Cardiac septum (tissue), 1 donor: Measurements from ENCODE around the gene SYT17. TPM values are rescaled to one million over a fixed set of nuclear protein-coding genes. Genes with fewer than 3 reads are reported as not detected.

ENCODE experiments used
- DNase-seq: peaks from one replicate; pipeline ENCODE4 v3.0.0-alpha.2; 2020; ENCODE audit warnings: low spot score
- intact Hi-C: fragments of 100-400 bp; cut with DNase I; formaldehyde crosslinking; loops from one replicate; pipeline ENCODE4 v1.14.0; 2022
- long read RNA-seq: library from polyadenylated mRNA; unstranded; transcript quantifications from one replicate; pipeline ENCODE4 v2.0.0, GENCODE V29; 2021
- total RNA-seq: library from RNA; stranded (reverse); fragmentation: NEBNext Ultra II Directional; extraction: Animal tissue kit (Norgen Biotek cat#: 25700); gene quantifications from one replicate; pipeline ENCODE4 v1.2.1, GENCODE V29; 2021
- donor health status: DM: no; HTN: no; CAD: no.

Gene SYT17
- 0.81 TPM for total RNA-seq
- long read RNA-seq, partial matches to known transcripts = 0 of 1 reads
- long read RNA-seq, other reads (novel, unspliced or antisense) = 1 of 1 reads

DNA sequence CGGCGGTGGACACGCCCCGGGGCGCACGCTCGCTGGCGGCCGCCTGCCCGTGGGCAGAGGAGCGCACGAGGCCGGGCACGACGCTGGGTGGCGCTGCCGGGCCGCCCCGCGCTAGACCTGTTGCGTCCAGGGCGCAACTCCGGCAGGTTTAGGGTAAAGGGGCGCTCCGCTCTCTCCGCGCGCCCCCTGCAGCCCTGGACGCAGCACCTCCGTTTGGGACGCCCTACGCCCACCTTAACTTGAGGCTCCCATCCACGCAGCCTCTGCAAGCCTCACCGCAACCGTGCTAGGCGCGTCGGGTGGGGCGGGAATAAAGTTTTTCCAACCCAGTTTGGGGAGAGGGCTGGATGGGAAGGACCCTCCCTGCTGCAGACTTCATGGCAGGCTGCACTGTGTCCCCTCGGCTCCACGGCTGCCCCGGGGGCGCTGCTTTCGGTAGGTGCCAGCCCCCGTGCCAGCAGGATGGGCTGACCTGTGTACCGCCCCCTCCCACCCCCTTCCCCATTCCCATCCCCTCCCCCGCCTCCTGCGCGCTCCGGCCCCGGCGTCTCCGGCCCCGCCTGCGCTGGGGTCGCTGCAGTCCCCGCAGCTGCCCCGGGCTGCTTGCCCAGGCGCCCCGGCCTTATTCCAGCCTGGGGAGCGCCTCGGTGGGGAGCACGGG, at the start of gene SYT17:
SYT17 (plus strand) TSS at position 531 of the 661 bp plus-strand sequence. CDS start 407 bp downstream, outside the sequence.
- DNase-seq = no peak
- intact Hi-C loops = loop anchor here (5.0 kb wide), 1 partner anchor 51 kb away; no protein-coding TSS in a partner anchor

GRCh38 chr16:19118938-19119431, 49.1 kb upstream of the SYT17 start:
- intact Hi-C loops = loop anchor here (5.0 kb wide), 1 partner anchor 48 kb away; the partner anchor contains the start of gene SYT17
- no peak for DNase-seq

DNA sequence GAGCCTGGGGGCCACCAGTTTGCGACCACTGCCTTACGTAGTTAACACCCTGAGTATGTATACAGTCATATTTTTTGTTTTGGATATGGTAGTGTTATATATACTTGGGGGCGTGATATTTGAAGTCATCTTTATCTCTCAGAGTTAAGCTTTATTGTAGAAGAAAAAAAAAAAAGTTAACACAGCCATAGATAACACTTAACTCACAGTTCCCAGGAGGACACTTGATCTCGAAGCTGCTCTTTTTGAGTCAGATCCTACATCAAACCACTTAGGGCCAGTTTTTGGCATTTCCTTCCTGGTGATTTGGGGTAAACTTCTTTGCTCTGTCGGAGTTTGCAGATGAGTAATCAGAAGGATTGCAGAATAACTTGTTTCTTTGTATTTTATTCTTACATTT, 48.5 kb upstream of the SYT17 start:
- intact Hi-C loops = loop anchor here (5.0 kb wide), 1 partner anchor 48 kb away; the partner anchor contains the start of gene SYT17
- DNase-seq = no peak

- intact Hi-C loops = no loop called here
- no peak for DNase-seq
Measured at GRCh38 chr16:19123535-19124178, 44.4 kb upstream of the SYT17 start.

GRCh38 chr16:19126300-19126699, 41.7 kb upstream of the SYT17 start:
- DNase-seq = no peak
- intact Hi-C loops = no loop called here

DNA sequence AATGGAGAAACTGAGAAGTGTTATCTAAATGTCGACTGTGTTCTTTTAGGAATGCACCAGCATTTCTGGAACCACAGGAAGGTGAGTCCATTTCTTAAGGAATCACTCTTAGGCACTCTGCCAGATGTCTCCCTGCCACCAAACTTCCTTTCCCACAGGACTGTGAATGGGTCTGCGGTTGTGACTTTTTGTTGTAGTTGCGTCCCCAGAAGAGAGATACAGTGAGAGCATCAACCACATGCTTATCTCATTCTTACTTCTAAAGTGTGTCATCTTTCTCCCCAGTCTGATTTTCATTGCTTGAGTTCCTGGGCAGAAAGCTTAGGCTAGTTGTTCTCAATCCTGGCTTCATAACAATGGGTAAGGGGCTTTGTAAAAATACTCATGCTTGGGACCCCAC, 40.8 kb upstream of the SYT17 start:
- no peak for DNase-seq
- intact Hi-C loops = no loop called here

DNA sequence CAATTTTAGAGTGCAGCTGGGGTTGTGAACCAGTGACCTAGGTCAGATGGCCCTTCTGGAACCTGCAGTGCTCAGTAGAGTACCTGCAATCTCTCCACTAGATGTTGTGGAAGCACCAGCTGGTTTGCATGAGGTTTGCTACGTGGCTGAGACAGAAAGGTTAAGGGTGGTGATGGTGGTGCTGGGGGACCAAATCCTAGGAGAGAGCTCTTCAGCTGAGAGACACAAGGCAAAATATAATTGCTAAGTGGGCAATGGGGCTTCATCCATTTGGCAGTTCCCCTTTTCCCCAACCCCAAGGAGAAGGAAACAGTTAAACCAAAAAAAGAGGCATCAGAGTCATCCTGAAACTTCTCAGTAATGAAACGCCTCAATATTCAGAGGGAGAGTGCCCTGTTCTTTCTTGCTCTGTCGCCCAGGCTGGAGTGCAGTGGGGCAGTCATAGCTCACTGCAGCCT, 40.3 kb upstream of the SYT17 start:
- intact Hi-C loops = no loop called here
- no peak for DNase-seq

DNA sequence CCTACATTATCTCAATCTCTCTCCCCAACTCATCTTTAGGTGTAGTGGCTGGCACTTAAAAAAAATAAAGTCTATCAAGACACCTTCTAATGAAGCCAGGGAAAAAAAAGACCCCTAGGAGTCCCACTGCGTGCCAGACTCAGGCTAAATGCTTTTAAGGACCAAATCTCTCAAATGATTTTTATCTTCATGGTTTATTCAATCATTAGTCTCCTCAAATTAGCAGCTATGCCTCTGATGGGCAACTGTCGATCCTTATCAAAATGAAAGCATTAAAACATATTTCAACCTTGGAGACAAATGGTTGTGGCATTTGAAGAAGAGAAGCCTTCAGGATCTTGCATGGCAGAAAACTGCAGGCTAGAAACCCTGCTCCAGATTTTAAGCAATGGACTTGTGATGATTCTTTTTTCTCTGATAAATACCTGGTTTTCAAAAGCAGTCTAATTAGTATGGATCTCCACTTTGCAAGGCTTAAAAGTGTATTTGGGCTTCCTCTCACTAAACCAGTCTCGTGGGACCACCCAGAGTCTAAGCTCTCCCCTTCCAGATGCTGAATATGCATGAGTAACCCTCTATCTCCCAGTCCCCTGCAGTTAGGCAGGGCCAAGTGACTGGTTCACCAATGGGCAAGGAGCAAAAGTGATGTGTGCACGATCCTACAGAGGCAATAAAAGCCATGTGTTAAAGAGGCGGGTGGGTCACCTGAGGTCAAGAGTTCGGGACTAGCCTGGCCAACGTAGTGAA, 39.4 kb upstream of the SYT17 start:
- intact Hi-C loops = no loop called here
- no peak for DNase-seq

GRCh38 chr16:19130385-19130784, 37.7 kb upstream of the SYT17 start:
- intact Hi-C loops = loop anchor here (2.0 to 5.0 kb wide), 2 partner anchors 16 to 52 kb away; no protein-coding TSS in a partner anchor
- DNase-seq = peak; percentile 54

DNA sequence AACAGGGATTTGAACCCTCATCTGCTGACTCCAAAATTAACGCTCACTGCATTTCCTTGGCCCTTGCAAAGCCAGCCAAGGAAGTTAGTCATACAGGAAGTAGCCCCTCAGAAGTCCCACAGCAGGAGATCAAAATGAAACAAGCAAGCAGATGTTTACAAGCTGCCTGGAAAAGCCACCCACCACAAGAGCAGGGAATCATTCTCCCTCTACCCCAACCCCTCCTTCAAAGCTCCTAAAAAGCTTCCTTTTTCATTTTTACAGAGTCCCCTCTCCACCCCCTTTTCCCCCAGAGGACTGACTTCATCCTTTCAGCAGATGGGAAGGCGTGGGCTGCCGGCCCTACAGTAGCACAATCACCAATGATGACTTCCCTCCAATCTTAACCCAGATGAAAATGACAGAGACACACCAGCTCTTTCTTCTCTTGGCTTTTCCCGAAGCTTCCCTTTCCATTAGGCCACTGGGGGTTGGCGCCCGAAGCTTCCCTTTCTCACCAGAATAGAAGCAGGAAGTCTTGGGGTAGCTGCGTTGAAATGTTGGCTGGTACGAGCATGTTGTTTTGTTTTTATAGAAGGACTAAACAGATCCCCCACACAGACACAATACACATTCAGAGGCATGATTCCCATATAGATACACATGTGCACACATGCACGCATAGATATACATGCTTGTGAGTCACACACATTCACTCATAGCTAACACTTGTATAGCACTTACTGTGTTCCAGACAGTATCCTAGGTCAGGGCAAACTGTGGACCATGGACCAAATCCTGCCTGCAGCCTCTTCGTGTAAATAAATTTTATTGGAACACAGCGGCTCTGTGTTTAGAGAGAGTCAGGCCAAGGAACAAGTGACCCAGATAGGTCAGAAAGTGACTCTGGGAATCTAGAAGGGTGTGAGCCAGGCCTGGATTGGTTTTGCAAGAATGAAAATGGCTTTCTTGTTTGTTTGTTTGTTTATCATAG, 36.9 kb upstream of the SYT17 start:
- intact Hi-C loops = loop anchor here (2.0 to 5.0 kb wide), 2 partner anchors 16 to 51 kb away; no protein-coding TSS in a partner anchor
- DNase-seq = peak; percentile 73

DNA sequence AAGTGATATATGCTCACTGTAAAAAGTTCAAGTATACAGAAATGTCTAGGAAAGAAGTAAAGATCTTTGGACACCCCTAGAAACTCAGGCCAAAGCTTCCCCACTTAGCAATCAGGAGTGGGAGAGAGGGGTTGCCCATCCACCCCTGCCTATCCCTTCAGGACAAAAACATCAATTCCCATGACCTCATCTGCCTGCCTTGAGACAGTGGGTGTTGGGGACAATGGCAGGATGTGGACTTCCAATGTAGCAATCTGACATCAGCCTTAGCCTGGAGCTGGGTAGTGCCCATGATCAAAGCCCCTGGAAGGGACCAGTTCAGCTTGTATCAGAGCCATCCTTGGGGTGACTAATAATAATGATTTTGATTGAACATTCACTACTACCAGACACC, 36.2 kb upstream of the SYT17 start:
- peak; percentile 50 for DNase-seq
- intact Hi-C loops = loop anchor here (2.0 to 5.0 kb wide), 2 partner anchors 17 to 50 kb away; no protein-coding TSS in a partner anchor

DNA sequence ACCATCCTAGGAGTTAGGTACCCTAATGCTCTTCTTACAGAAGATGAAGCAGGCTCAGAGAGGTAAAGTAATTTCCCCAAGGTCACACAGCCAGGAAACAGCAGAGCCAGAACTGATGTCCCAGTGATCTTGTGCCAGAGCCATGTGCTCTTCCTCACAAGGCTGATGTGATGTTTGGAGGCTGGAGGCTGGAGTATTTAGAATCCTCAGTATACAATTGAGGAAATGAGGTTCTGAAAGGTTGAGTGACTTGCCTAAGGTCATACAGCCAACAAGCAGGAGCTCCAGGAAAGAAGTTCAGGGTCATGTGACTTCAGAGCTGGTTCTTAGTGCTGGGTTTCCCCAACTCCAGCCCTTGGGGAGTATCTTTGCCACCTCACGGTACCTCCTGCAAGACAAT, 35.8 kb upstream of the SYT17 start:
- no peak for DNase-seq
- intact Hi-C loops = loop anchor here (5.0 kb wide), 1 partner anchor 50 kb away; no protein-coding TSS in a partner anchor

- intact Hi-C loops = loop anchor here (5.0 kb wide), 1 partner anchor 49 kb away; no protein-coding TSS in a partner anchor
- DNase-seq = peak; percentile 12
Measured at GRCh38 chr16:19132898-19133297, 35.1 kb upstream of the SYT17 start.

GRCh38 chr16:19133600-19133999, 34.4 kb upstream of the SYT17 start:
- intact Hi-C loops = loop anchor here (5.0 kb wide), 1 partner anchor 49 kb away; no protein-coding TSS in a partner anchor

DNA sequence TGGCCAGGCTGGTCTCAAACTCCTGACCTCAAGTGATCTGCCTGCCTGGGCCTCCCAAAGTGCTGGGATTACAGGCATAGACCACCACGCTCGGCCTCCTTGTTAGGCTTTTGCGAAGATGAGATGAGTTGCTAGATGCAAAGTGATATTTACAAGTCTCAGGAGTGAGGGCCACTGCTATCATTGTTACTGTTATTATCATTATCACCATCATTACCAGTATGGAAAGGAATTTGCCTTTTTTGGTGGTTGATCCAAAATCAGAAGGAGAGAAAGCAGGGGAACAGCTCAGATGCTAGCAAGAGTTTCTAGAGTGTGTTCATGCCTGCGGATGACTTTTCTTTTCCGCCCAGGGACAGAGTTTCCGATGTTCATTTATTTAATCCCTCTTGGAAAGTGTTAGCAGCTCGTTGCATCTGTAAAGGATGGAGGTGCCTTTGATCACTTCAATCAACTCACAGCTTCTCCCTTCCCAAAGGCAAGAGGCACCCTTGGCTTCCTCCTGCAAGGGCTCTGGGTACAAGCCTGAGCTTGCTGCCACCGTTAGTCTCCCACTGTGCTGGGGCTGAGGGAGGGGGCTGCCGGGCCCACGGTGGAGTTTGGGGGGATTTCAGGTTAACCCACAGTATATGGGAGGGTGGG, 32.7 kb upstream of the SYT17 start:
- intact Hi-C loops = no loop called here
- peak; percentile 35 for DNase-seq

More at GRCh38 chr16:19133600-19133999, 34.4 kb upstream of the SYT17 start:
- DNase-seq = no peak

DNA sequence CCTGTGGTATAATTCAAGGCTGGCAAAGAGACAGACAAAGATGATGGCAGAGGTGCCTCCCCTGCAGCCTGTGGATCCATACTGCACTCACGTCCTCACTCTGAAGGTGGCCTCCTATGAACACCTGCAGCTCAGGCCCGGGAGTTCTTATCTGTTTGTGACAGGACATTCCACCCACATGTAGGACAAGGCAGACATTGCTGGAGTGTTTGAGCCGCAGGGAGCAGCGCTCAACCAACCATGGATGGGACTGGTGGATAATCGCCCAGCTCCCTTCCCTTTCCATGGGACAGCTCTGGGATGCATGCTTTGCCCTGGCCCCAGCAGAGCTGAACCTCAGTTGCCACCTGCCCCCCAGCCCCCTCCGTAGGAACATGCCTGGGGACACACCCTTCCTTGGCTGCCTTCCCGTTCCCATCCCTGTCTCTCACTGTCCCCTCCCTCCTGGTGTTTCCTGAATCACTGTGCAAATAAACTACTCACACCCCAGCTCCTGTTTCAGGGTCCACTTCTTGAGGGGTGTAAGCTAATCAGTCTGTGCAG, 32.1 kb upstream of the SYT17 start:
- intact Hi-C loops = no loop called here
- peak; percentile 50 for DNase-seq

DNA sequence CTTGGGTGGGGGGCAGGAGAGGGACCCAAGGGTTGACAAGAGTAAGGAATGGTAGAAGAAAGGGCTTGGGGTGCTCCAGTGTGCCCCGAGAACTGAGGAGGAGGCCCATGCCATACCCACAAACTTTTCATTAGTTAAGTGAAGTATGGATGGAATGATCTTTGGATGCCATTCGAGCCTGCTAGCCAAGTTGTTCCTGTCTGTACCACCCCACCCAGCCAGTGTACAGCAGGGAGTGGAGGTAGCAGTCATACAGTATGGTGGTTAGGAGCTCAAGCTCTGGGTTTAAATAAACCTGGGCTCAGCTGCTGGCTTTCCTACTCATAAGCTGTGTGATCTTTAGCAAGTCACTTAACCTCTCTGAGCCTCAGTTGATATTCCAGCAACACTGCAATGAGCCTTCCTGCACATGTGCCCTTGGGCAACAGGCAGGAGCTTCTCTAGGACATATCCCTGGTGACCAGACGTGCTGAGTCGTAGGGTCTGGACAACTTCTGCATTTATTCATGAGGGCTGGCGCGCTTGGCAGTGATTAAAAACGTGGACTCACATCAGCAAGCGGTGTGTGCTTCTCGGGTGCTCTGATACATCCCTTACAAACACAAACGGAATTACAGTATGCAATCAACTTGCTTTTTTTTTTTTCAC, 31.4 kb upstream of the SYT17 start:
- intact Hi-C loops = no loop called here
- no peak for DNase-seq
